WERI-Rb-1 (cell line): ENCODE results near the gene FLVCR2.
A peak's percentile ranks its signal among the peaks of the same experiment; 100 is the strongest.

Experiments
- DNase-seq: peaks from one replicate; pipeline ENCODE4 v3.0.0-alpha.2; 2020
- H3K27ac ChIP-seq: fragments of 250-450 bp; sonication (Bioruptor Pico); 2 replicates; pipeline ENCODE4 v1.5.1; 2020; ENCODE audit warnings: mild to moderate bottlenecking, moderate library complexity
- H3K27me3 ChIP-seq: fragments of 250-450 bp; sonication (Bioruptor Pico); 2 replicates; pipeline ENCODE4 v1.5.1; 2021; ENCODE audit warnings: mild to moderate bottlenecking, low read depth, moderate library complexity; ENCODE audit not compliant: insufficient read depth, severe bottlenecking
- H3K36me3 ChIP-seq: fragments of 250-450 bp; sonication (Bioruptor Pico); 2 replicates; pipeline ENCODE4 v1.5.1; 2020; ENCODE audit warnings: mild to moderate bottlenecking, moderate library complexity
- H3K4me3 ChIP-seq: 2 replicates; pipeline ENCODE4 v1.5.1; 2011; ENCODE audit warnings: low read depth, mild to moderate bottlenecking, control low read depth, low read length
- H3K9me3 ChIP-seq: fragments of 250-450 bp; sonication (Bioruptor Pico); 2 replicates; pipeline ENCODE4 v1.5.1; 2021; ENCODE audit warnings: mild to moderate bottlenecking, moderate library complexity; ENCODE audit not compliant: severe bottlenecking
- CTCF ChIP-seq: IDR thresholded peaks from 2 replicates; pipeline ENCODE4 v1.5.1; 2011; ENCODE audit warnings: low read depth, mild to moderate bottlenecking, control low read depth, inconsistent platforms, low read length

Gene FLVCR2

GRCh38 chr14:75658957-75659356, 80.5 kb downstream of the FLVCR2 start:
- no peak overlapping the region for H3K27ac ChIP-seq
- H3K27me3 ChIP-seq, result no peaks in the 10 kb centered on the region
- no peak for TF ChIP-seq CTCF
- H3K4me3 ChIP-seq, result no peak overlapping the region
- DNase-seq, result no peak
- H3K9me3 ChIP-seq, result no peaks in the 10 kb centered on the region
- H3K36me3 ChIP-seq, result peaks cover 26% of the 10 kb centered on the region

GRCh38 chr14:75660238-75660629, 81.8 kb downstream of the FLVCR2 start:
- H3K36me3 ChIP-seq, result peaks cover 25% of the 10 kb centered on the region
- peak overlapping the region; percentile 99 for H3K4me3 ChIP-seq
- H3K27me3 ChIP-seq, result no peaks in the 10 kb centered on the region
- H3K27ac ChIP-seq, result peak overlapping the region; percentile 81
- no peak for TF ChIP-seq CTCF
- no peaks in the 10 kb centered on the region for H3K9me3 ChIP-seq
- DNase-seq, result no peak

GRCh38 chr14:75660630-75661498, 82.4 kb downstream of the FLVCR2 start, which contains the start of the genes ERG28 and TTLL5:
TSS of gene ERG28 (minus strand) at chr14:75660876. CDS start at chr14:75657502, 3,374 bp downstream.
TSS of gene TTLL5 (plus strand) at chr14:75661246. CDS start at chr14:75663150, 1,904 bp downstream.
- no peak for TF ChIP-seq CTCF
- Histone ChIP-seq H3K36me3 (peaks cover 24% of the 10 kb centered on the region), H3K27me3 (no peaks in the 10 kb centered on the region), H3K27ac (peak within 1 kb of the TSS; percentile 81), H3K4me3 (peak within 1 kb of the TSS; percentile 99), H3K9me3 (no peaks in the 10 kb centered on the region)
- DNase-seq, result peak; percentile 98

GRCh38 chr14:75661499-75661814, 83.0 kb downstream of the FLVCR2 start:
- Histone ChIP-seq H3K27me3 (no peaks in the 10 kb centered on the region), H3K36me3 (peaks cover 20% of the 10 kb centered on the region), H3K4me3 (peak overlapping the region; percentile 99), H3K27ac (peak overlapping the region; percentile 81), H3K9me3 (no peaks in the 10 kb centered on the region)
- no peak for DNase-seq
- no peak for TF ChIP-seq CTCF

- Histone ChIP-seq H3K27me3 (no peaks in the 10 kb centered on the region), H3K4me3 (no peak overlapping the region), H3K9me3 (no peaks in the 10 kb centered on the region), H3K36me3 (peaks cover 18% of the 10 kb centered on the region), H3K27ac (no peak overlapping the region)
- DNase-seq, result no peak
- no peak for TF ChIP-seq CTCF
Observed at GRCh38 chr14:75662966-75663365, 84.5 kb downstream of the FLVCR2 start.
